HUES6 (cell line): ENCODE results near the gene CCDC40.
A peak's percentile ranks its signal among the peaks of the same experiment; 100 is the strongest.
"Not testable (repeated sequence)": the region's sequence is repeated elsewhere in the genome, so short reads cannot be mapped to it uniquely, and the experiment has no call there.

Experiments
- H3K27ac ChIP-seq: 2 replicates; pipeline ENCODE4 v1.7.0; 2013; ENCODE audit warnings: low read depth, mild to moderate bottlenecking, low read length, inconsistent platforms
- H3K27me3 ChIP-seq: 2 replicates; pipeline ENCODE4 v1.6.1; 2013; ENCODE audit warnings: low read length; ENCODE audit not compliant: control insufficient read depth, insufficient read depth
- H3K36me3 ChIP-seq: 2 replicates; pipeline ENCODE4 v1.6.1; 2013; ENCODE audit warnings: low read length; ENCODE audit not compliant: control insufficient read depth, insufficient read depth
- H3K4me1 ChIP-seq: 2 replicates; pipeline ENCODE4 v1.6.1; 2013; ENCODE audit warnings: low read length; ENCODE audit not compliant: control insufficient read depth, insufficient read depth
- H3K4me3 ChIP-seq: 2 replicates; pipeline ENCODE4 v1.5.1; 2013; ENCODE audit warnings: low read depth, low read length
- H3K9ac ChIP-seq: one replicate; pipeline ENCODE4 v1.6.1; 2013; ENCODE audit warnings: mild to moderate bottlenecking, low read length
- H3K9me3 ChIP-seq: 2 replicates; pipeline ENCODE4 v1.6.1; 2013; ENCODE audit warnings: low read depth, low read length; ENCODE audit not compliant: control insufficient read depth, insufficient read depth

Gene CCDC40

GRCh38 chr17:80033840-80034239 lies 2.6 kb upstream of the CCDC40 start:
- Histone ChIP-seq H3K9me3 (no peaks in the 10 kb centered on the region), H3K27ac (no peak overlapping the region), H3K4me1 (peaks cover 10% of the 10 kb centered on the region; the same call in 1 of the 2 replicates), H3K4me3 (no peak overlapping the region), H3K9ac (no peak overlapping the region), H3K36me3 (no peaks in the 10 kb centered on the region), H3K27me3 (no peaks in the 10 kb centered on the region)

- peak overlapping the region; percentile 50; the same call in 1 of the 2 replicates for H3K27ac ChIP-seq
- H3K27me3 ChIP-seq, result no peaks in the 10 kb centered on the region
These were observed 1.4 kb upstream of the CCDC40 start for GRCh38 chr17:80034791-80035686.

GRCh38 chr17:80035687-80035936 lies 830 bp upstream of the CCDC40 start, which contains the start of gene TBC1D16:
Gene TBC1D16 (minus strand): TSS chr17:80035872. CDS start chr17:80013547, 22,325 bp downstream.
- Histone ChIP-seq H3K27me3 (no peaks in the 10 kb centered on the region), H3K4me1 (peaks cover 6% of the 10 kb centered on the region; the same call in 1 of the 2 replicates), H3K36me3 (peaks cover 6% of the 10 kb centered on the region), H3K9ac (peak within 1 kb of the TSS; percentile 83), H3K9me3 (no peaks in the 10 kb centered on the region), H3K4me3 (peak within 1 kb of the TSS; percentile 90), H3K27ac (peak within 1 kb of the TSS; percentile 80; the same call in 1 of the 2 replicates)

More at GRCh38 chr17:80034791-80035686, 1.4 kb upstream of the CCDC40 start:
- H3K4me3 ChIP-seq, result peak overlapping the region; percentile 85
- H3K9me3 ChIP-seq, result no peaks in the 10 kb centered on the region
- peaks cover 6% of the 10 kb centered on the region; the same call in 1 of the 2 replicates for H3K4me1 ChIP-seq
- peaks cover 4% of the 10 kb centered on the region for H3K36me3 ChIP-seq
- H3K9ac ChIP-seq, result peak overlapping the region; percentile 78

GRCh38 chr17:80036715-80037477 lies 454 bp downstream of the CCDC40 start:
- H3K4me1 ChIP-seq, result 0 out of 2 replicates have a peak, but pooled peaks cover 2% of the 10 kb centered on the region
- H3K27me3 ChIP-seq, result no peaks in the 10 kb centered on the region
- H3K9ac ChIP-seq, result peak overlapping the region; percentile 83
- H3K9me3 ChIP-seq, result no peaks in the 10 kb centered on the region
- H3K4me3 ChIP-seq, result peak overlapping the region; percentile 90
- peaks cover 13% of the 10 kb centered on the region for H3K36me3 ChIP-seq
- H3K27ac ChIP-seq, result peak overlapping the region; percentile 80; the same call in 1 of the 2 replicates

- Histone ChIP-seq H3K9ac (no peak overlapping the region), H3K27ac (no peak overlapping the region), H3K27me3 (no peaks in the 10 kb centered on the region), H3K36me3 (peaks cover 29% of the 10 kb centered on the region), H3K4me1 (no peaks in the 10 kb centered on the region), H3K9me3 (peaks cover 3% of the 10 kb centered on the region; the same call in 1 of the 2 replicates), H3K4me3 (no peak overlapping the region)
These were observed 7.5 kb downstream of the CCDC40 start for GRCh38 chr17:80043963-80044362.

GRCh38 chr17:80045703-80046102 lies 9.3 kb downstream of the CCDC40 start:
- Histone ChIP-seq H3K4me3 (no peak overlapping the region), H3K4me1 (no peaks in the 10 kb centered on the region), H3K27ac (no peak overlapping the region), H3K9ac (no peak overlapping the region), H3K36me3 (peaks cover 26% of the 10 kb centered on the region), H3K9me3 (peaks cover 3% of the 10 kb centered on the region; the same call in 1 of the 2 replicates), H3K27me3 (no peaks in the 10 kb centered on the region)

GRCh38 chr17:80046709-80047108 lies 10.3 kb downstream of the CCDC40 start:
- peaks cover 20% of the 10 kb centered on the region for H3K36me3 ChIP-seq
- not testable (repeated sequence) for H3K4me1 ChIP-seq, H3K9ac ChIP-seq, H3K9me3 ChIP-seq, H3K27ac ChIP-seq, H3K27me3 ChIP-seq, H3K4me3 ChIP-seq

GRCh38 chr17:80047176-80047575 lies 10.7 kb downstream of the CCDC40 start:
- Histone ChIP-seq H3K9ac (no peak overlapping the region), H3K27me3 (no peaks in the 10 kb centered on the region), H3K27ac (no peak overlapping the region), H3K36me3 (peaks cover 18% of the 10 kb centered on the region), H3K9me3 (peaks cover 3% of the 10 kb centered on the region; the same call in 1 of the 2 replicates), H3K4me1 (no peaks in the 10 kb centered on the region), H3K4me3 (no peak overlapping the region)

- Histone ChIP-seq H3K9ac (no peak overlapping the region), H3K9me3 (no peaks in the 10 kb centered on the region), H3K27me3 (no peaks in the 10 kb centered on the region), H3K27ac (no peak overlapping the region), H3K36me3 (0 out of 2 replicates have a peak, but pooled peaks cover 3% of the 10 kb centered on the region), H3K4me3 (no peak overlapping the region), H3K4me1 (no peaks in the 10 kb centered on the region)
These were observed 13.5 kb downstream of the CCDC40 start for GRCh38 chr17:80049986-80050385.

- H3K4me3 ChIP-seq, result no peak overlapping the region
- H3K4me1 ChIP-seq, result peaks cover 5% of the 10 kb centered on the region
- no peak overlapping the region for H3K27ac ChIP-seq
- no peaks in the 10 kb centered on the region for H3K27me3 ChIP-seq
- H3K9ac ChIP-seq, result no peak overlapping the region
- H3K36me3 ChIP-seq, result 0 out of 2 replicates have a peak, but pooled peaks cover 3% of the 10 kb centered on the region
- no peaks in the 10 kb centered on the region for H3K9me3 ChIP-seq
These were observed 14.3 kb downstream of the CCDC40 start for GRCh38 chr17:80050706-80051105.

- Histone ChIP-seq H3K4me3 (no peak overlapping the region), H3K4me1 (peaks cover 6% of the 10 kb centered on the region), H3K36me3 (0 out of 2 replicates have a peak, but pooled peaks cover 3% of the 10 kb centered on the region), H3K9me3 (no peaks in the 10 kb centered on the region), H3K9ac (no peak overlapping the region), H3K27me3 (no peaks in the 10 kb centered on the region), H3K27ac (no peak overlapping the region)
These were observed 15.2 kb downstream of the CCDC40 start for GRCh38 chr17:80051681-80052080.
